ENCODE data around the gene FAM133A. TPM values are rescaled to one million over a fixed set of nuclear protein-coding genes. Genes with fewer than 3 reads are reported as not detected.

FAM133A gene
- total RNA-seq = 0.14 TPM in 1 of 2 replicates, not detected in the other

DNA sequence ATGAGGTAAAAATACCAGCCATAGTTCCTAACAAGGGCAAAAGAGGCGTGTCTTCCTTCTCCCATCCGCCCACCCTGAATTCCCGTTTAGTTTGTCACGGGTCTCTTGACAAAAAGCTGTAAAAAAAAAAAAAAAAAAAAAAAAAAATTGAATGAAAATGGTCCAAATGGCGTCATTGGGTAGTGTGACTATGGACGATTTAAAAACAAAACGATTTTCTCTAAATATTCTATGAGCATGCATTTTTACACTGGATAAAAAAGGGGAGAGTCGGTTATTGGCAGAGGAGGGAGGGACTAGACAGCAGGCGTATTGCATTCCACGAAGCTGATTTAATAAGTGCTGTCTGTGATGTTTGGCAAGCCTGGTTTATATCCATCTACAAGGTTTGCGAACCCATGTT is at the start of gene FAM133A:
Gene FAM133A (plus strand): TSS at position 338 of the 403 bp plus-strand sequence. CDS start 35,214 bp downstream, outside the sequence.

DNA sequence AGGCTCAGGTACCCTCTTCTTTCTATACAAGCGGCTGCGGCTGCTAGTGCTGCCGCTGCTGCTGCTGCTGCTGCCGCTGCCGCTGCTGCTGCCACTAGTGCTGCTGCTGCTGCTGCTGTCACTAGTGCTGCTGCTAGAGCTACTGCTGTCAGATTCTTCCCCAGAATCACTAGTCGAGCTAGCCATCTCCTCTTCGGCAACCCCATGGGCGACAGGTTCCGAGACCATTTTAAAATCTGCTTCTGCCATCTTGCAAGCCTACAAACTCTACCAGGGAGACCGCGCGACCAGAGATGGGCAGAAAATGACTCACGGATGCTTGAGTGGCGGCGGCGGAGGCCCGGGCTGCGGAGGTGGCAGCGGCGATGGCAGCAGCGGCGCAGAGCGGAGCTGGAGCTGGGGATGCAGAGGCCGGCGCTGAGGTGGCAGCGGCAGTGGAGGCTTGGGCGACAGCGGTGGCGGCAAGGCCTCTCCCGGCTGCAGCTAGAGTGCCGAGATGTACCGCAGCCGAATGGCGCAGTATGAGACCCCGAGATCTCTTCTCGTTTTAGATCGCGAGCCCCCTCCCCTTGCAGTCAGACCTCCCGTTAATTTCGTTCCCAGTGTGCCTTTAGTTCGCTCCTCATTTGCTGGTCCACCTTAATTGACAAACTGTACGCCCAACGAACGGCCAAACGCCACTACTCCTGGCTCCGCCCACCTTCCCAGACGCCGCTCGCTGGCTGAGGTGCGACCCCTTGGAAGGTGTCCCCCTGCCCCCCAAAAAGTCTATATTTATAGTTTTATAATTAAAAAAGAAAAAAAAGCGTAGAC is 744 bp upstream of the FAM133A start, which contains the start of gene NAP1L3:
Gene NAP1L3 (minus strand): TSS at position 523 of the 813 bp plus-strand sequence. CDS start 274 bp downstream, at position 249.

Other genes with a start within 250 kb of the FAM133A start
- gene NAP1L3, start 628 bp upstream of the FAM133A start, total RNA-seq = 0.22 and 1.3 TPM in 2 replicates

Measured in placental pericyte (primary cell).